Stimulated activated CD8-positive, alpha-beta memory T cell treated with anti-CD3 and anti-CD28 coated beads, Interleukin-4, amount 100 ng/mL, for 24 hours (primary cell): ENCODE data around the gene UBAC1.

ENCODE experiments used
- DNase-seq: peaks from one replicate; pipeline ENCODE4 v3.0.0-alpha.2; 2020; ENCODE audit warnings: low read depth

UBAC1 gene

DNA sequence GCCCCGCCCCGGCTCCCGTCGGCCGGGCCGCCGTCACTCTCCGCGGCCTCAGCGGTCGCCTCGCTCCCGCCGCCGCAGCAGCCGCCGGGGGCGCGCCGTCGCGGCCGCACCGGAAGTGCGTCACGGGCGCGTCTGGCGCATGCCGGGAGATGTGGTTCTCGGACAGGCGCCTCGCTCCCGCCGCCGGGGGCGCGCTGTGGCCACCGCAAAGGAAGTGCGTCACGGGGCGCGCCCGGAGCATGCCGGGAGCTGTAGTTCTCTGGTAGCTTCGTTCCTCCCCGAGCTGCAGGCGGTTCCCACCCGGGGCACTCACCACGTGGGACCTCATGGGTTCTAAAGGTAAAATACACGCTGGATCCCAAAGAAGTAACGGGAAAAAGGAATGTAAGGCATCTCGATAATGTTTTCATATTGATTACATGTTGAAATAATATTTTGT, at the start of gene UBAC1:
UBAC1 (minus strand) TSS at position 97 of the 439 bp plus-strand sequence. CDS start 211 bp downstream, outside the sequence.
- DNase-seq = peak; percentile 93

- DNase-seq = no peak
These were observed 49.6 kb upstream of the UBAC1 start for GRCh38 chr9:136010615-136011361.

GRCh38 chr9:136010176-136010575, 49.0 kb upstream of the UBAC1 start:
- no peak for DNase-seq

- no peak for DNase-seq
These were observed 48.3 kb upstream of the UBAC1 start for GRCh38 chr9:136009516-136009915.

DNA sequence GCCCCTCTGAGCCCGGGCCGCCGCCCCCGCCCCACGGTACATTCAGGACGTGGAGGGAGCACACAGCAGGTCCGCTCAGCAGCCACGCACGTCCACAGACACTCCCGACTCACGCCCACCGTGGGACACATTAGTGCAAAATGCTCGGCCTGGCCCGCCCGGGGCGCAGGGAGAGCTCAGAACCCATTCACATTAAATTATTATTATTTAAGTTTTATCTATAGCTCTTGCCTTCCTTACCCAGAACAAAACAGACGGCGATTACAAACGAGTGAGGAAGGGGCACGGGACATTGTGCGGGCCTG, 47.5 kb upstream of the UBAC1 start:
- DNase-seq = no peak

DNA sequence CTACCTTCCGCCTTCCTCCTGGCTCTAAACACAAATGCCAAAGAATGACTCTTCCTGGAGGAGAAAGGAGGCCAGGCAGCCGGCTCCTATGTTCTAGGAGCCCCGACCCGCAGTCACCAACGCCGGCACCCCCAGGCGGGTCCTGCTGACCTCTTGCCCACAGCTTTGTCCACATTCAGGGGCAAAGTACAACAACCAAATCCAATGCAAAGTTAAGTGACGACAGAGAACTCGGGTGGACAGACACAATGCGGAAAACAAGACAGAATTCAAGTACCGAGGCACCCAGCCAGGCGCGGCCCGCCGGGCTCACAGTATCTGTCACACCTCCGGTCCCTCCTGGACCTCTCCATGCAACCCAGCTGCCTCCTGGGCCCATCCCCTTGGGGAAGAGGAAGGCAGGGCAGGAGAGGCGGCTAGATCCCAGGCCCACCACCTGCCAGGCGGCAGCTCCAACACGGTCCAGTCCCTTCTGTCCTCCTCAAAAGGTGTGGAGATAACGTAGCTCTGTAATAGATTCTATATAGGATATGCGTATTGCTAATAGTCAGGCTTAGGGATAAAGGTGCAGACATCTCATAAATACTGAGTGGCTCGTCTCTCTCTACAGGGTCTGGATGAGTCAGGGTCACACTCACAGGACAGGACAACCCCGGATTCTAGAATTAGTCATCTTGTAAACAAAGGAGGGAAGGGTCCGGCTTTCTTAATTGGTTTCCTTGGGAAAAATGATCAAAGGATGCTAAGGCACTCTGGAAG, 46.9 kb upstream of the UBAC1 start:
- no peak for DNase-seq

DNA sequence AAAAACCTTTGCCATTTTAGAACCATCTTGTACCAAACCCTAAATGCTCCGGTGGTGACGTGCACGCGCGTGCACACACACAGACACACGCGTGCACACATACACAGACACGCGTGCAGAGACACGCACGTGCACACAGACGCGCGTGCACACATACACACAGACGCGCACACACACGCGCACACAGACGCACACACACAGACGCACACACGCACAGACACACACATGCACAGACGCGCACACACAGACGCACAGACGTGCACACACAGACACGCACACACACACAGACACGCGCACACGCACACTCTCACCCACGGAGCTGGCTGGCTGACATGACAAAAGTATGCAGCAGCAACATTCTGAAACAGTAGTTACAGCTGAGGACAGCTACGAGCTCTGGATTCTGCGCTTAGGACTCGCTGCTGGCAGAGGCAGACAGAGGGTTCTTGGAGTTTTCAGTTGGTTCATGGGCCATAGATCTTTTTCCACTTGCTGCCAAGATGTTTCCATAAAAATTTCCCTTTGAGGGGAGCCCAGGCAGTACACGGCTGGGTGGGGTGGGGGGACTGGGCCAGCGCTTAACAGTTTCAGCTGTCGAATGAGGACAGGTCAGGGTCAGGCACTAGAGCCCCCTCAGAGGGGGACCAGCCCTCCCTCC, 46.2 kb upstream of the UBAC1 start:
- DNase-seq = no peak

DNA sequence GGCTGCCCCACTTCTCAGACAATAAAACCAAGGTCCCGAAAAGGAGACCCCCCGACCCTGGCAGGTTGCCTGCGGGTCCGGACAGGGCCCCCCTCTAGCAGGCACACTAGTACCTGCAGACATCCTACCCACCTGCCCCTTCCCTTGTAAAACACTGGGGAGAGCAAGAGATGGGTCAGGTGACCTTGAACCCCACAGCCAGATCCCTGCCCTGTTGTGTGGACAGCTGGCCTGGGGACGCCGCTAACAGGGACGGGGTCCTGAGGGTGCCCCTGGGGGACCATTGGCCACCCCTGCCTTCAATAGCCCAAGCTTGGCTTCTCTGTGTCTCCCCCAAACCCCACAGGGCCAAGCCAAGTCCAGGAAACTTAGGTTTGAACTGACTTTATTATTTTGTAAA, 45.0 kb upstream of the UBAC1 start:
- DNase-seq = no peak

- no peak for DNase-seq
These were observed 43.5 kb upstream of the UBAC1 start for GRCh38 chr9:136004712-136005111.

DNA sequence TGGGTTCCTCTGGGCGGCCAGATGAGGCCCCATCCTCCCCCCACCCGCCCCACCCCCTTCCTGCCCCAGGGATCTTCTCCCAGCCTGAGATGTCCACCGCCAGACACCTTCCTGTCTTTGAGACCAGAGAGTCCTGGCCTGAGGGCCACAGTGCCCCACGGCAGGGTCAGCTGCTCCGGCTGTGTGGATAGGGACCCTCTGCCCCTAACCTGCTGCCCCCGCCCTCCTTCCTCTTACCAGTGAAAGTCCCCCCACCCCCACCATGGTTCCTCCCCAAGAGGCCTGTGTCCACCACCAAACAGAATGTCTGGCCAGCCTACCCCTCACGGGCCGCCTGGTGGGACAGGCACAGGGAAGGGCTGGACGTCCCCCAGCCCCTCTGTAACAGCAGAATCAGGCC, 43.0 kb upstream of the UBAC1 start:
- DNase-seq = no peak

DNA sequence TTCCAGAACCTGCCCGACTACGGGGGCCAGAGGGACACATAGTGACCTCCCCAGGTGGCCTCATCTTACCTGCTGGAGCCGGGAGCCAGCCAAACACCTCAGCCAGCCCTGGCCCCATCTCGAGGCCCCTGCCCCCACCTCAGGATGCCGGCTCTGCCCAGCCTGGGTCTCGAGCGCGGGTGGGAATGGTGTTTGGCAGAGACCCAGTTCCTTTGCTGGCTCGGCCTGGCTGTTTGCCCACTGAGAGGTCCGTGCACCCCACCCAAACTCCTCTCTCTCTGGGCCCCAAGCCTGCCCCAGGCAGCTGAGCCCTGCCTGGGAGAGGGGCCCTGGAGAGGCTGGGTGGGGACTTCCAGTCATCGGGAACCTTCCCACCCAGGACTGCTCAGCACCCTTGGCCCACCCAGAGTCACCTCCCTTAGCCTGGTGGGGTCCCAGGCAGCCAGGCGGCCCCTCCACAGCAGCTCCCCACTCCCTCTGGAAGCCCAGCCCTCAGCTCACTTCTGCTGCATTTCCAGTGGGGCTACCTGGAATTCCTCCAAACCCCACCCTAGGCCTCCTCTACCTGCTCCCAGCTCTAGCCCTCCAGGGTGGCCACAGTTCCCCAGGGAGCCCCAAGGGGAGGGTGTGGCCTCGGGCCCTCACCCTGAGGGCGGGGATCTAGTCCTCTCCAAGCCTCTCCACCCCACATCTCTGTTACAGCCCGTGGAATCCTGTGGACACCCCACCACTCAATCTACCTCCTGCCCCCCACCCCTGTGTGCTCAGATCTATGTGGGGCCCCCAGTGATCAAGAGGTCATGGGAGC, 42.4 kb upstream of the UBAC1 start:
- DNase-seq = no peak

DNA sequence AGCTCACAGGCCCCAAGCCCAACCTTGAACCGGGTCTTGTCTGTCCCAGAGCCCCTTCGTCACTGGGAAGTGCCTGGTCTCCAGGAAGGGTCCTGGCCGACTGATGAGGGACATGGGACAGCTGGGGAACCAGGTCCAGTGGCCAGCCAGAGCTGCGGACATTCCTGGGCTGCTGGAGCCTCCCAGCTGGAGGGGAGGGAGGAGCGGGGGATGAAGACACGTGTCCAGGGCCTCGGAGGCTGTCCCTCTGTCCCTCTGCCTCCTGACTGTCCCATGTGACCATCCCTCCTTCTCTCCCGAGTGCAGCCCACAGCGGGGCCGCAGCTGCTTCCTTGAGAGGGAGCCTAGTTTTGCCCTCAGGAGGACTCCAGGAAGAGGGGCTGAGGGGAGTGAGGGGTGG, 41.7 kb upstream of the UBAC1 start:
- DNase-seq = no peak

DNA sequence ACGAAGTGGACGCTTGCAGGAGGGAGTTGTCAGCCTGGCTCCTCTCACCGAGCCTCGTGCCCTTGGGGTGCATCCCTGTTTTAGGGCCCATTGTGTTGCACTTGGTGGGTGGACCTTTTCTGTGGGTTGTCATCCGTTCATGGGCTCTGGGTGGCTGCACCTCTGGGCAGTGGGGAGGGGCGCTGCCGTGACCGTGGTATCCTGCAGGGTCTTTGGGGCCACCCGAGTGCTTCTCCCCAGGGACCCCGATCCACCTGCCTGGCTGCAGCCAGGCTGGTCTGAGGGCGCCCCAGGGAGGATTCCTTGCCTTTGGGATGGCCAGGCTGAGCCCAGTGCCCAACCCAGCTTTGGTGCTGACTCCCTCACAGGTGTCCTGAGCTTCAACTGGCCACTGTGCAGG, 41.0 kb upstream of the UBAC1 start:
- no peak for DNase-seq

GRCh38 chr9:136001231-136001630, 40.1 kb upstream of the UBAC1 start:
- DNase-seq = no peak

DNA sequence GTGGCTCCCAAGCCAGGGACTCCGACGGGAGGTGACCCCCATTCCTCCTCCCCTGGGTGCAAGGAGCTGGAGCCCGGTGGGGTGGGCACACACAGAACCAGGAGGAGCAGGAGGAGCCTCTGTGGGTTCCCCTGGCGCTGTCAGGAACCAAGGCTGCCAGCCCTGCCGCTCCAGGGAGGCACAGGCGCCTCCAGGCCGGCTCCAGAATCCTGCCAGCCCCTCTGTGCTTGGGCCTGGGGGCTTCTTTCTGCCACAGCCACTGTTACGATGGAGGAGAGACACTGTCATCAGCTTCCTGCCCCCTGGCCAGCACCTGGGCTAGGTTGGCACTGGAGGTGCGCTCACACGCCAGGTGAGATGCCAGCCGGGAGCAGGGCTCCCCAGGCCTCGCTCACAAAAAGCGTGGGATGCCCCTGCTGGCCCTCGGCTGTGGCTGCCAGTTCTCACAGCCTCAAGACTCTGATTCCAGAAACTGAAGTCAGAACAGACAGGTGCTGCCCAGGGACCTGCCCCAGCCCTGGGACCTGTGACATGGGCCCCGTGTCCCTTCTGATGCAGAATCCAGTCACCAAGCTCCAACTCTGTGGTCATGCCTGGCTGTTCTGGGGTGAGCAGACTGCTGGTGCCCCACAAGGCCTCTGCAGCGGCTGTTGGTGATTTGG, 37.4 kb upstream of the UBAC1 start:
- DNase-seq = no peak

GRCh38 chr9:135998016-135998380, 36.8 kb upstream of the UBAC1 start:
- DNase-seq = no peak

GRCh38 chr9:135997090-135998015, 36.2 kb upstream of the UBAC1 start:
- DNase-seq = no peak

GRCh38 chr9:135995816-135996215, 34.6 kb upstream of the UBAC1 start:
- no peak for DNase-seq

- no peak for DNase-seq
These were observed 33.5 kb upstream of the UBAC1 start for GRCh38 chr9:135994501-135995192.
